C4-2B (cell line): ENCODE measurements around the gene FBLN7.
"Not testable (repeated sequence)": the region's sequence is repeated elsewhere in the genome, so short reads cannot be mapped to it uniquely, and the experiment has no call there.

Experiments used
- ZFX ChIP-seq: fragments of 450-650 bp; IDR thresholded peaks from 2 replicates; pipeline ENCODE4 v1.6.1; 2017
- TF ChIP-seq, protein P1 (sequence below): fragments of 450-650 bp; conservative IDR thresholded peaks from 2 replicates; pipeline ENCODE4 v1.5.1; 2017; ENCODE audit warnings: mild to moderate bottlenecking

DNA sequence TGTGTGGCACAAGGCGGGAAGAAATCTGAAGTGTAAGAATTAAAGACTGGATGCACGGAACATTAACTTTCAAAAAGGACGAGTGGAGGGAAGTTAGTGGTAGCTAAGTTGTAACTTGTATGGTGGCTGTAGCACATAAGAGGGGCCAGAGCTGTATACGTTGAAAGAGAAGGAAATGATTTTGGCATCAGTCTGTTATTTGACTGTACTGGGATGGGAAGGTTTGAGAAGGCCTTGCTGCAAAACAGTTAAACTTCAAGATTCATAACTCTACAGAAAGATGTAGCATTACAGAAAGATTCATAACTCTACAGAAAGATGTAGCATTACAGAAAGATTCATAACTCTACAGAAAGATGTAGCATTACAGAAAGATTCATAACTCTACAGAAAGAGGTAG, 24.8 kb upstream of the FBLN7 start:
- TF ChIP-seq, protein P1, sequence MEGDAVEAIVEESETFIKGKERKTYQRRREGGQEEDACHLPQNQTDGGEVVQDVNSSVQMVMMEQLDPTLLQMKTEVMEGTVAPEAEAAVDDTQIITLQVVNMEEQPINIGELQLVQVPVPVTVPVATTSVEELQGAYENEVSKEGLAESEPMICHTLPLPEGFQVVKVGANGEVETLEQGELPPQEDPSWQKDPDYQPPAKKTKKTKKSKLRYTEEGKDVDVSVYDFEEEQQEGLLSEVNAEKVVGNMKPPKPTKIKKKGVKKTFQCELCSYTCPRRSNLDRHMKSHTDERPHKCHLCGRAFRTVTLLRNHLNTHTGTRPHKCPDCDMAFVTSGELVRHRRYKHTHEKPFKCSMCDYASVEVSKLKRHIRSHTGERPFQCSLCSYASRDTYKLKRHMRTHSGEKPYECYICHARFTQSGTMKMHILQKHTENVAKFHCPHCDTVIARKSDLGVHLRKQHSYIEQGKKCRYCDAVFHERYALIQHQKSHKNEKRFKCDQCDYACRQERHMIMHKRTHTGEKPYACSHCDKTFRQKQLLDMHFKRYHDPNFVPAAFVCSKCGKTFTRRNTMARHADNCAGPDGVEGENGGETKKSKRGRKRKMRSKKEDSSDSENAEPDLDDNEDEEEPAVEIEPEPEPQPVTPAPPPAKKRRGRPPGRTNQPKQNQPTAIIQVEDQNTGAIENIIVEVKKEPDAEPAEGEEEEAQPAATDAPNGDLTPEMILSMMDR, result not testable (repeated sequence)
- not testable (repeated sequence) for TF ChIP-seq ZFX
